ENCODE results near the gene NDUFB10.

NDUFB10 gene

GRCh38 chr16:1971796-1972489, 12.6 kb downstream of the NDUFB10 start, which contains the start of gene TBL3:
Gene TBL3 (plus strand): TSS chr16:1972053. CDS start chr16:1972165, 112 bp downstream.
- peak; percentile 97 for DNase-seq (ENCODE audit: low read depth)

GRCh38 chr16:1972490-1972877, 13.1 kb downstream of the NDUFB10 start:
- DNase-seq (ENCODE audit: low read depth) = no peak

- no peak for DNase-seq (ENCODE audit: low read depth)
These were observed 14.3 kb downstream of the NDUFB10 start for GRCh38 chr16:1973461-1974156.

- DNase-seq (ENCODE audit: low read depth) = no peak
These were observed 15.1 kb downstream of the NDUFB10 start for GRCh38 chr16:1974157-1975070.

GRCh38 chr16:1975432-1976215, 16.3 kb downstream of the NDUFB10 start:
- no peak for DNase-seq (ENCODE audit: low read depth)

GRCh38 chr16:1976216-1976520, 16.8 kb downstream of the NDUFB10 start:
- DNase-seq (ENCODE audit: low read depth) = no peak

- no peak for DNase-seq (ENCODE audit: low read depth)
These were observed 17.9 kb downstream of the NDUFB10 start for GRCh38 chr16:1976951-1977874.

- DNase-seq (ENCODE audit: low read depth) = no peak
These were observed 18.5 kb downstream of the NDUFB10 start for GRCh38 chr16:1977875-1978268.

GRCh38 chr16:1978476-1979120, 19.3 kb downstream of the NDUFB10 start:
- no peak for DNase-seq (ENCODE audit: low read depth)

GRCh38 chr16:1979271-1980029, 20.1 kb downstream of the NDUFB10 start:
- DNase-seq (ENCODE audit: low read depth) = no peak

- DNase-seq (ENCODE audit: low read depth) = no peak
These were observed 20.9 kb downstream of the NDUFB10 start for GRCh38 chr16:1980030-1980769.

GRCh38 chr16:1980770-1981087, 21.4 kb downstream of the NDUFB10 start:
- no peak for DNase-seq (ENCODE audit: low read depth)

- no peak for DNase-seq (ENCODE audit: low read depth)
These were observed 22.1 kb downstream of the NDUFB10 start, which contains the start of gene NOXO1 for GRCh38 chr16:1981398-1981836. Gene NOXO1 (minus strand): TSS chr16:1981469. CDS start chr16:1981179, 290 bp downstream.

- DNase-seq (ENCODE audit: low read depth) = no peak
These were observed 22.7 kb downstream of the NDUFB10 start for GRCh38 chr16:1982013-1982433.

- DNase-seq (ENCODE audit: low read depth) = no peak
These were observed 23.7 kb downstream of the NDUFB10 start for GRCh38 chr16:1982991-1983543.

- peak; percentile 83 for DNase-seq (ENCODE audit: low read depth)
These were observed 24.4 kb downstream of the NDUFB10 start, which contains the start of gene GFER for GRCh38 chr16:1983544-1984346. Gene GFER (plus strand): TSS chr16:1984193. CDS start chr16:1984219, 26 bp downstream.

Measured in activated T-cell treated with anti-CD3 and anti-CD28 coated beads for 48 hours (primary cell).